H9 (cell line): ENCODE measurements around the gene MISP. TPM values are rescaled to one million over a fixed set of nuclear protein-coding genes. Genes with fewer than 3 reads are reported as not detected.

ENCODE experiments used
- DNase-seq: peaks from one replicate; pipeline ENCODE4 v3.0.0-alpha.2; 2017
- H2AFZ ChIP-seq: one replicate; pipeline ENCODE4 v1.6.1; 2013; ENCODE audit warnings: mild to moderate bottlenecking, low read length, control low read depth, moderate library complexity
- H2AK5ac ChIP-seq: 2 replicates; pipeline ENCODE4 v1.6.1; 2013; ENCODE audit warnings: low read length, control low read depth, mixed read lengths; ENCODE audit not compliant: insufficient read length
- H2BK120ac ChIP-seq: one replicate; pipeline ENCODE4 v1.6.1; 2013; ENCODE audit warnings: low read depth, mild to moderate bottlenecking, low read length, control low read depth, inconsistent platforms; ENCODE audit not compliant: poor library complexity, severe bottlenecking
- H2BK12ac ChIP-seq: 2 replicates; pipeline ENCODE4 v1.6.1; 2013; ENCODE audit warnings: low read length, control low read depth, mixed read lengths, low read depth; ENCODE audit not compliant: insufficient read length
- H2BK15ac ChIP-seq: 2 replicates; pipeline ENCODE4 v1.6.1; 2013; ENCODE audit warnings: low read depth, low read length, control low read depth
- H2BK20ac ChIP-seq: one replicate; pipeline ENCODE4 v1.6.1; 2013; ENCODE audit warnings: low read depth, mild to moderate bottlenecking, low read length, control low read depth, inconsistent platforms; ENCODE audit not compliant: poor library complexity, severe bottlenecking
- H2BK5ac ChIP-seq: 2 replicates; pipeline ENCODE4 v1.6.1; 2013; ENCODE audit warnings: low read length, control low read depth, mixed read lengths; ENCODE audit not compliant: insufficient read length
- H3K14ac ChIP-seq: 2 replicates; pipeline ENCODE4 v1.6.1; 2013; ENCODE audit warnings: low read length, control low read depth; ENCODE audit not compliant: insufficient read depth
- H3K18ac ChIP-seq: 2 replicates; pipeline ENCODE4 v1.6.1; 2013; ENCODE audit warnings: low read depth, mild to moderate bottlenecking, mixed read lengths, low read length, control low read depth; ENCODE audit not compliant: insufficient read length
- H3K23ac ChIP-seq: 2 replicates; pipeline ENCODE4 v1.6.1; 2013; ENCODE audit warnings: low read length, control low read depth, mixed read lengths, low read depth; ENCODE audit not compliant: insufficient read length
- H3K23me2 ChIP-seq: 2 replicates; pipeline ENCODE4 v1.6.1; 2013; ENCODE audit warnings: low read depth, mild to moderate bottlenecking, mixed read lengths, low read length, control low read depth; ENCODE audit not compliant: insufficient read length, poor library complexity, severe bottlenecking
- H3K27ac ChIP-seq: 2 replicates; pipeline ENCODE4 v1.5.1; 2013; ENCODE audit warnings: low read length, control low read depth, mixed read lengths, low read depth; ENCODE audit not compliant: insufficient read length
- H3K27me3 ChIP-seq: 2 replicates; pipeline ENCODE4 v1.6.1; 2013; ENCODE audit warnings: low read length, control low read depth, inconsistent platforms; ENCODE audit not compliant: insufficient read depth
- H3K4ac ChIP-seq: 2 replicates; pipeline ENCODE4 v1.6.1; 2013; ENCODE audit warnings: low read depth, mild to moderate bottlenecking, control low read depth, inconsistent platforms, low read length, moderate library complexity
- H3K4me1 ChIP-seq: 2 replicates; pipeline ENCODE4 v1.6.1; 2013; ENCODE audit warnings: low read length, control low read depth, inconsistent platforms; ENCODE audit not compliant: insufficient read depth
- H3K4me2 ChIP-seq: 2 replicates; pipeline ENCODE4 v1.6.1; 2013; ENCODE audit warnings: low read length, control low read depth, mixed read lengths; ENCODE audit not compliant: insufficient read length, insufficient read depth
- H3K56ac ChIP-seq: 2 replicates; pipeline ENCODE4 v1.6.1; 2013; ENCODE audit warnings: low read depth, mild to moderate bottlenecking, mixed read lengths, low read length, control low read depth; ENCODE audit not compliant: insufficient read length
- H3K79me1 ChIP-seq: 2 replicates; pipeline ENCODE4 v1.6.1; 2013; ENCODE audit warnings: low read depth, mild to moderate bottlenecking, moderate library complexity, low read length, control low read depth, inconsistent platforms; ENCODE audit not compliant: insufficient read depth, poor library complexity, severe bottlenecking
- H3K79me2 ChIP-seq: 2 replicates; pipeline ENCODE4 v1.6.1; 2013; ENCODE audit warnings: low read length, control low read depth, inconsistent platforms; ENCODE audit not compliant: insufficient read depth
- H3K9ac ChIP-seq: 2 replicates; pipeline ENCODE4 v1.6.1; 2013; ENCODE audit warnings: low read length, control low read depth, mixed read lengths; ENCODE audit not compliant: insufficient read length; ENCODE audit errors: extremely low read depth
- H3K9me3 ChIP-seq: one replicate; pipeline ENCODE4 v1.6.1; 2013; ENCODE audit warnings: low read depth, low read length, inconsistent platforms; ENCODE audit not compliant: control insufficient read depth
- H3T11ph ChIP-seq: one replicate; pipeline ENCODE4 v1.6.1; 2013; ENCODE audit warnings: mild to moderate bottlenecking, low read length, control low read depth, inconsistent platforms
- H4K20me1 ChIP-seq: one replicate; pipeline ENCODE4 v1.6.1; 2013; ENCODE audit not compliant: control insufficient read depth, insufficient read length, insufficient read depth
- H4K5ac ChIP-seq: 2 replicates; pipeline ENCODE4 v1.6.1; 2013; ENCODE audit warnings: low read depth, mild to moderate bottlenecking, mixed read lengths, low read length, control low read depth; ENCODE audit not compliant: insufficient read length
- H4K8ac ChIP-seq: replicated peaks from 2 replicates; pipeline ENCODE4 v1.6.1; 2013; ENCODE audit warnings: low read length, control low read depth, mixed read lengths, low read depth; ENCODE audit not compliant: insufficient read length
- H4K91ac ChIP-seq: 2 replicates; pipeline ENCODE4 v1.6.1; 2013; ENCODE audit warnings: low read depth, mild to moderate bottlenecking, moderate library complexity, mixed read lengths, low read length, control low read depth; ENCODE audit not compliant: insufficient read length
- H3K27ac Mint-ChIP-seq, 3 experiments: 2 replicates in 2 of 3; 3 replicates in 1 of 3; pipeline ENCODE4 v1.8.0; 2020 to 2021; ENCODE audit warnings: mixed read lengths in 3 of 3, mild to moderate bottlenecking in 1 of 3, moderate library complexity in 1 of 3
- H3K27me3 Mint-ChIP-seq: 2 replicates; pipeline ENCODE4 v1.8.0; 2021; ENCODE audit warnings: low read depth, mild to moderate bottlenecking, moderate library complexity, mixed read lengths
- H3K36me3 Mint-ChIP-seq, 3 experiments: 2 replicates in 2 of 3; 3 replicates in 1 of 3; pipeline ENCODE4 v1.8.0; 2020 to 2021; ENCODE audit warnings: low read depth in 3 of 3, mixed read lengths in 3 of 3; ENCODE audit not compliant: insufficient read depth in 1 of 3
- H3K4me1 Mint-ChIP-seq, 2 experiments: 2 replicates each; pipeline ENCODE4 v1.8.0; 2020; ENCODE audit warnings: mixed read lengths in 2 of 2
- H3K4me3 Mint-ChIP-seq, 2 experiments: 2 replicates in 1 of 2; 3 replicates in 1 of 2; pipeline ENCODE4 v1.8.0; 2020 to 2021; ENCODE audit warnings: mild to moderate bottlenecking in 2 of 2, mixed read lengths in 2 of 2, moderate library complexity in 1 of 2
- H3K9me3 Mint-ChIP-seq, 2 experiments: 2 replicates in 1 of 2; 3 replicates in 1 of 2; pipeline ENCODE4 v1.8.0; 2020; ENCODE audit warnings: mild to moderate bottlenecking in 2 of 2, mixed read lengths in 2 of 2, moderate library complexity in 1 of 2
- CTCF ChIP-seq: fragments of 200-600 bp; sonication (generic); conservative IDR thresholded peaks from 3 replicates; pipeline ENCODE4 v1.8.0; 2021; ENCODE audit warnings: antibody characterized with exemption, mild to moderate bottlenecking
- WGBS: extraction: QIAGEN DNeasy Blood & Tissue Kit; methylation state at CpG from one replicate; pipeline ENCODE4 v1.1.7; 2013; ENCODE audit warnings: missing lambda C conversion rate, low lambda C conversion rate, mixed read lengths; ENCODE audit not compliant: insufficient read length; ENCODE audit errors: extremely low coverage; 5-methylcytosine and 5-hydroxymethylcytosine counted together
- total RNA-seq: library from RNA; stranded (reverse); gene quantifications from 2 replicates; pipeline ENCODE4 v1.2.1, GENCODE V29; 2021

MISP gene
- total RNA-seq, 1 experiment from 2014 or later, result 0.44 TPM

- H2BK15ac ChIP-seq, result no peak overlapping the region
- no peak overlapping the region for H3K4me3 Mint-ChIP-seq
- no peaks in the 10 kb centered on the region for H3K4me1 ChIP-seq
- H3K9me3 Mint-ChIP-seq, result no peaks in the 10 kb centered on the region
- H3K23ac ChIP-seq, result no peak overlapping the region
- H3K79me2 ChIP-seq, result no peaks in the 10 kb centered on the region
- TF ChIP-seq CTCF, result no peak
- H3K4me1 Mint-ChIP-seq, result peaks cover 4 to 6% of the 10 kb centered on the region in 2 experiments; a peak in 3 of 4 replicates
- no peak overlapping the region for H3K4ac ChIP-seq
- DNase-seq, result no peak
- H3K56ac ChIP-seq, result no peak overlapping the region
- H3K27me3 Mint-ChIP-seq, result no peaks in the 10 kb centered on the region
- no CpG with 5 or more reads among the region's 13 CpGs for WGBS
- H3K4me2 ChIP-seq, result no peak overlapping the region
- H4K8ac ChIP-seq, result no peak overlapping the region
- H3K18ac ChIP-seq, result no peak overlapping the region
- H4K20me1 ChIP-seq, result no peaks in the 10 kb centered on the region
- no peak overlapping the region for H3T11ph ChIP-seq
- no peak overlapping the region for H3K27ac ChIP-seq
- H4K5ac ChIP-seq, result no peak overlapping the region
- H2BK20ac ChIP-seq, result no peak overlapping the region
- H3K14ac ChIP-seq, result no peak overlapping the region; the same call in 1 of the 2 replicates
- H2BK120ac ChIP-seq, result no peak overlapping the region
- no peaks in the 10 kb centered on the region for H3K27me3 ChIP-seq
- no peak overlapping the region for H3K9ac ChIP-seq
- no peak overlapping the region for H3K27ac Mint-ChIP-seq
- no peak overlapping the region for H2AK5ac ChIP-seq
- H3K9me3 ChIP-seq, result no peaks in the 10 kb centered on the region
- no peaks in the 10 kb centered on the region for H3K23me2 ChIP-seq
- no peak overlapping the region for H4K91ac ChIP-seq
- H2BK12ac ChIP-seq, result no peak overlapping the region
- no peaks in the 10 kb centered on the region for H3K79me1 ChIP-seq
- H3K36me3 Mint-ChIP-seq, result peaks cover 2 to 5% (median 5%) of the 10 kb centered on the region in 3 experiments; a peak in 6 of 7 replicates
- no peak overlapping the region for H2BK5ac ChIP-seq
- H2AFZ ChIP-seq, result no peak overlapping the region
These were observed 27.7 kb upstream of the MISP start for GRCh38 chr19:723247-723646.
